ENCODE data around the gene NCLN. TPM values are rescaled to one million over a fixed set of nuclear protein-coding genes. Genes with fewer than 3 reads are reported as not detected.

Gene NCLN
- total and polyA plus RNA-seq, 2 donors, result 14.5 to 62.6 TPM

DNA sequence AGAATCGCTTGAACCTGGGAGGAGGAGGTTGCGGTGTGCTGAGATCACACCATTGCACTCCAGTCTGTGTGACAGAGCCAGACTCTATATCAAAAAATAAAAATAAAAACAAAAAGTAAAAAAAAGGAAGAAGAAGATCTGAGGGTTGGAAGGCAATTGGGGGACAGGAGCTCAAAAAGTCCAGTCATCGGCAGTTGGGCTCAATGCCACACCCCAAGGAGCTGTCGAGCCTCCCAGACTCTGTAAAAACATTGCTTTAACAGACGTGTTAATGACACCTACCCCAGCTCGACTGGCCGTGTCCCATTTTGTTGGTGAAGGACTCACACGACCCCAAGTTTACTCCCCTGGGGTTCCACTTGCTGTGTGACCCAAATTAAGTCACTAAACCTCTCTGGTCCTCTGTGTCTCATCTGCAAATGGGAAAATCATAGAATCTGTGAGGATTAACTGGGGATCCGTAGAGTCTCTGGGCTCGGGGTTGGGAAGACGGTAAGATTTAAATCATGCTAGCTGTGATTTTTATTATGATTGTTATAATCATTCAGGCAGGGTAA, 42.9 kb upstream of the NCLN start:
- H3K4me1 ChIP-seq (ENCODE audit: control insufficient read depth in 2 of 2, insufficient read depth in 2 of 2, low read length in 2 of 2), result peaks cover 13 to 44% of the 10 kb centered on the region in 2 donors
- peaks cover 0 to 2% of the 10 kb centered on the region in 2 donors for H3K9me3 ChIP-seq (ENCODE audit: control insufficient read depth in 2 of 2, insufficient read depth in 1 of 2, low read length in 1 of 2)
- no peak for DNase-seq (ENCODE audit: low read depth in 6 of 9, low spot score in 9 of 9)
- peaks cover 15 to 25% of the 10 kb centered on the region in 2 donors for H3K36me3 ChIP-seq (ENCODE audit: control insufficient read depth in 2 of 2, insufficient read depth in 2 of 2, low read length in 1 of 2)
- WGBS, result 82% methylated on average over 11 of the region's 11 CpGs
- peak overlapping the region in 1 of 2 donors; percentile 87 for H3K27ac ChIP-seq (ENCODE audit: low read depth in 1 of 2, low read length in 1 of 2)
- no peaks in the 10 kb centered on the region for H3K27me3 ChIP-seq (ENCODE audit: control insufficient read depth in 2 of 2, insufficient read depth in 1 of 2, low read length in 1 of 2)
- H3K4me3 ChIP-seq (ENCODE audit: low read length in 2 of 2), result no peak overlapping the region

DNA sequence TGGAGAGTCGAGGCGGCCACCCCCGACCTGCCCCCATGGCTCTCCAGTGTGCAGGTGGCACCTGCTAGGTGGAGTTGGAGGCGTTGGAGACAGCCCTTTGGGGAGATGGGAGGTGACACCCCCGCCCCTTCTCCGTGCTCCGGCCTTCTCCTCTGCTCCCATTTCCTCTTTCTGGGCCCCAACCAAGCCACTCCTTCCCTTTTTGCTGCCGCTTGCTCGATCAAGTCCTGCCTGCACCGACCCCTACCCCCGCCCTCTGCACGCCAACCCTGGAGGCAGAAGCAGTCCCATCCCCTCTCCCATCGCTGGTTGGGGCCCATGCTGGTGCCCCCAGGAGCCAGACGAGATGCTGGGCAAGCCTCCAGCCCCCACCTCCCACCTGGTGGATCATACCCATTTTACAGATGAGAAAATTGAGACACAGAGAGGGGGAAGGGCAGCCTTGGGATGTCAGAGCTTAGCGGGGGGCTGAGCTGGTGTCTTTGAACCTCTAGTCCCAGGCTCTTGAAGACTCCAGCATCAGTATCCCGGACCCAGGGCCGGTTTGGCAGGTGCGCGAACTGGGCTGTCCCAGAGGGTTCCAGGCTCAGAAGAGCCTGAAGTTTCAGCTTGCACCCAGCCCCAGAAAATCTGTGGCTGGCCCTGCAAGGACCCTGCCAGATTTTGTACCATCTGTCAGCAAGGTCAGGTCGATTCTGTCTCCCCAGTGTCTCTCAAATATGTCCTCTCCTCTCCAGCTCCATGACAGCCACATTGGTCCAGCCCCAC, 39.6 kb upstream of the NCLN start:
- Histone ChIP-seq H3K36me3 (ENCODE audit: control insufficient read depth in 2 of 2, insufficient read depth in 2 of 2, low read length in 1 of 2) (peaks cover 44 to 48% of the 10 kb centered on the region in 2 donors), H3K9me3 (ENCODE audit: control insufficient read depth in 2 of 2, insufficient read depth in 1 of 2, low read length in 1 of 2) (peaks cover 0 to 2% of the 10 kb centered on the region in 2 donors), H3K4me3 (ENCODE audit: low read length in 2 of 2) (no peak overlapping the region), H3K27me3 (ENCODE audit: control insufficient read depth in 2 of 2, insufficient read depth in 1 of 2, low read length in 1 of 2) (no peaks in the 10 kb centered on the region), H3K27ac (ENCODE audit: low read depth in 1 of 2, low read length in 1 of 2) (peak overlapping the region; percentile 18 to 22), H3K4me1 (ENCODE audit: control insufficient read depth in 2 of 2, insufficient read depth in 2 of 2, low read length in 2 of 2) (peaks cover 9 to 36% of the 10 kb centered on the region in 2 donors)
- no peak for DNase-seq (ENCODE audit: low read depth in 6 of 9, low spot score in 9 of 9)
- WGBS, result 63% methylated on average over 20 of the region's 20 CpGs

DNA sequence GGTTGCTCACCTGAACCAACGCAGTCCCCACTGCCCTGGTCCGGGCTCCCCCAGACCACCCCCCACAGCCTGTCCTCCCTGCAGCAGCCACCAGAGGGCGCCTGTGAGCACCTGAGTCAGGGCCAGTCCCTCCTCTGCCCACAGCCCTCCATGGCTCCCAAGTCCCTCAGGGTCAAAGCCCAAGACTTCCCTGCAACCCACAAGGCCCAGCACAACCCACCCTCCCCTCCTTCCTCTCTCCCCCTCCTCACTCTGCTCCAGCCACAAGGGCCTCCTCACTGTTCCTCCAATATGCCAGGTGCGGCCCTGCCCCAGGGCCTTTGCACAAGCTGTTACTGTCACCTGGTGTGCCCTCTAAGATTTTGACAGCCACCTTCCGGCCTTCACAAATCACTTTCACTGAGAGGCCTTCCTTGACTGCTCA, 39.0 kb upstream of the NCLN start:
- no peak overlapping the region for H3K4me3 ChIP-seq (ENCODE audit: low read length in 2 of 2)
- H3K27me3 ChIP-seq (ENCODE audit: control insufficient read depth in 2 of 2, insufficient read depth in 1 of 2, low read length in 1 of 2), result no peaks in the 10 kb centered on the region
- no peak for DNase-seq (ENCODE audit: low read depth in 6 of 9, low spot score in 9 of 9)
- peaks cover 46 to 48% of the 10 kb centered on the region in 2 donors for H3K36me3 ChIP-seq (ENCODE audit: control insufficient read depth in 2 of 2, insufficient read depth in 2 of 2, low read length in 1 of 2)
- peak overlapping the region in 1 of 2 donors; percentile 12 for H3K27ac ChIP-seq (ENCODE audit: low read depth in 1 of 2, low read length in 1 of 2)
- 89% methylated on average over 5 of the region's 5 CpGs for WGBS
- peaks cover 5 to 30% of the 10 kb centered on the region in 2 donors for H3K4me1 ChIP-seq (ENCODE audit: control insufficient read depth in 2 of 2, insufficient read depth in 2 of 2, low read length in 2 of 2)
- peaks cover 2% of the 10 kb centered on the region in 2 donors for H3K9me3 ChIP-seq (ENCODE audit: control insufficient read depth in 2 of 2, insufficient read depth in 1 of 2, low read length in 1 of 2)

DNA sequence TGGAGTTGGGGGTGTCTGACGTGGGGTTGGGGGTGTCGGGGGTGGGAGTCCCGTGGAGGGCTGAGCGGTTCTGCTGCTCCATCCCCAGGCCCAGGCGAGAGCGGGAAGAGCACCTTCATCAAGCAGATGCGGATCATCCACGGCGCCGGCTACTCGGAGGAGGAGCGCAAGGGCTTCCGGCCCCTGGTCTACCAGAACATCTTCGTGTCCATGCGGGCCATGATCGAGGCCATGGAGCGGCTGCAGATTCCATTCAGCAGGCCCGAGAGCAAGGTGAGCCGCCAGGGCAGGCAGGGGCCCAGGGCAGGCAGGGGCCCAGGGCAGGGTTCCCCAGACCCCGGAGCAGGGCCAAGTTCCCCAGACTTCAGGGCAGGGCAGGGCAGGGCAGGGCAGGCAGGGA, 37.2 kb upstream of the NCLN start:
- Histone ChIP-seq H3K36me3 (ENCODE audit: control insufficient read depth in 2 of 2, insufficient read depth in 2 of 2, low read length in 1 of 2) (peaks cover 57 to 61% of the 10 kb centered on the region in 2 donors), H3K27me3 (ENCODE audit: control insufficient read depth in 2 of 2, insufficient read depth in 1 of 2, low read length in 1 of 2) (no peaks in the 10 kb centered on the region), H3K9me3 (ENCODE audit: control insufficient read depth in 2 of 2, insufficient read depth in 1 of 2, low read length in 1 of 2) (peaks cover 2% of the 10 kb centered on the region in 2 donors), H3K4me1 (ENCODE audit: control insufficient read depth in 2 of 2, insufficient read depth in 2 of 2, low read length in 2 of 2) (peaks cover 0 to 22% of the 10 kb centered on the region in 2 donors), H3K4me3 (ENCODE audit: low read length in 2 of 2) (no peak overlapping the region), H3K27ac (ENCODE audit: low read depth in 1 of 2, low read length in 1 of 2) (no peak overlapping the region)
- DNase-seq (ENCODE audit: low read depth in 6 of 9, low spot score in 9 of 9), result no peak
- 97% methylated on average over 20 of the region's 20 CpGs for WGBS

DNA sequence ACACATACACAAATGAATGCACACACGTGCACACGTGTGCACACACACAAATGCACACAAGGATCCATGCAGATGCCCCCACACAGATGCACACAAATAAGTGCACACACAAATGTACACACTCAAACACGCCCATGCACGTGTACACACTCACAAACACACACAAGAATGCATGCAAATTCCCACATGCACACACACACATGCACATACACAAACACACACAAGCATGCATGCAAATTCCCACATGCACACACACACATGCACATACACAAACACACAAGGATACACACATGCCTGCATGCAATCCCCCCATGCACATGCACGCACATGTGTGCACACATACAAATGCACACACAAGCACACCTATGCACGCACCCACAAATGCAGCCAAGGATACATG, 36.6 kb upstream of the NCLN start:
- Histone ChIP-seq H3K36me3 (ENCODE audit: control insufficient read depth in 2 of 2, insufficient read depth in 2 of 2, low read length in 1 of 2) (peaks cover 60% of the 10 kb centered on the region in 2 donors), H3K27me3 (ENCODE audit: control insufficient read depth in 2 of 2, insufficient read depth in 1 of 2, low read length in 1 of 2) (no peaks in the 10 kb centered on the region), H3K4me3 (ENCODE audit: low read length in 2 of 2) (no peak overlapping the region), H3K9me3 (ENCODE audit: control insufficient read depth in 2 of 2, insufficient read depth in 1 of 2, low read length in 1 of 2) (peaks cover 2% of the 10 kb centered on the region in 2 donors), H3K27ac (ENCODE audit: low read depth in 1 of 2, low read length in 1 of 2) (no peak overlapping the region), H3K4me1 (ENCODE audit: control insufficient read depth in 2 of 2, insufficient read depth in 2 of 2, low read length in 2 of 2) (peaks cover 0 to 22% of the 10 kb centered on the region in 2 donors)
- 98% methylated on average over 6 of the region's 6 CpGs for WGBS
- DNase-seq (ENCODE audit: low read depth in 6 of 9, low spot score in 9 of 9), result no peak

DNA sequence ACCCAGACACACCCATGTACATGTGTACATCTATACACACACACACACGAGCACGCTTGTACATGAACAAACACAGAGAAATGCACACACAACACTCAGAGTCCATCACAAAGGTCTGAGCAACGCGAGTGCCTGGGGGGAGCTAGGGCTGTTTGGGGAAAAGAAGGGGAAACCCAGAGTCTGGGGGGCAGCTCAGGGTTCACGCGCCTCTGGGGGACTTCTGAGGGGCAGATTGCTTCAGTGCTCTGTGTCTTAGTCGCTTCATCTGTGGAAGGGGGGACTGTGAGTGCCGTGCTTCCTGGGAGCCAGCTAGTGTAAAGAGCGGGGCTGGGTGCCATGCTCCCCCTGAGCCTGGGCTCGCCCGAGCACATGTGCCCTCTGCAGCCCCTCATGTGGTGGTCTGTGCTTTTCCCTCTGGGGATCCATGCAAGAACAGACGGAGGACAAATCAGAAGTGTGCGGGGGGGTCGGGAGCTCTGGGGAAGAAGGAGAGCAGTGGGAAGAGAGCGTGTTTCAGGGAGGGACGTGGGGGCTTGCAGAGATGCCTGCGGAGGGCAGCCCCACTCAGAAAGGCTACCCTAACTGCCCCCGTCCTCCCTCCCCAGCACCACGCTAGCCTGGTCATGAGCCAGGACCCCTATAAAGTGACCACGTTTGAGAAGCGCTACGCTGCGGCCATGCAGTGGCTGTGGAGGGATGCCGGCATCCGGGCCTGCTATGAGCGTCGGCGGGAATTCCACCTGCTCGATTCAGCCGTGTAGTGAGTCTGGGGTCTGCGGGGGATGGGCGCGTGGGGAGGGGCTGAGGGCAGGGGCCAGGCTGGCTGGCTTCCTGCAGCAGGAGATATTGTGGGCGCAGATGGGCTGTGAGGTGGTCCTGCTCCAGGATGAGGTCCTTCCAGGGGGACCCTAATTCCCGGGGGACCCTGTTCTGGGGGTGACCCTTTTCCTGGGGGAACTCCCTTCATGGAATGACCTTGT, 35.9 kb upstream of the NCLN start:
- peaks cover 59 to 60% of the 10 kb centered on the region in 2 donors for H3K36me3 ChIP-seq (ENCODE audit: control insufficient read depth in 2 of 2, insufficient read depth in 2 of 2, low read length in 1 of 2)
- no peaks in the 10 kb centered on the region for H3K27me3 ChIP-seq (ENCODE audit: control insufficient read depth in 2 of 2, insufficient read depth in 1 of 2, low read length in 1 of 2)
- peaks cover 6 to 28% of the 10 kb centered on the region in 2 donors for H3K4me1 ChIP-seq (ENCODE audit: control insufficient read depth in 2 of 2, insufficient read depth in 2 of 2, low read length in 2 of 2)
- H3K4me3 ChIP-seq (ENCODE audit: low read length in 2 of 2), result no peak overlapping the region
- DNase-seq (ENCODE audit: low read depth in 6 of 9, low spot score in 9 of 9), result no peak
- peaks cover 2 to 4% of the 10 kb centered on the region in 2 donors for H3K9me3 ChIP-seq (ENCODE audit: control insufficient read depth in 2 of 2, insufficient read depth in 1 of 2, low read length in 1 of 2)
- 94% methylated on average over 35 of the region's 35 CpGs for WGBS
- no peak overlapping the region for H3K27ac ChIP-seq (ENCODE audit: low read depth in 1 of 2, low read length in 1 of 2)

DNA sequence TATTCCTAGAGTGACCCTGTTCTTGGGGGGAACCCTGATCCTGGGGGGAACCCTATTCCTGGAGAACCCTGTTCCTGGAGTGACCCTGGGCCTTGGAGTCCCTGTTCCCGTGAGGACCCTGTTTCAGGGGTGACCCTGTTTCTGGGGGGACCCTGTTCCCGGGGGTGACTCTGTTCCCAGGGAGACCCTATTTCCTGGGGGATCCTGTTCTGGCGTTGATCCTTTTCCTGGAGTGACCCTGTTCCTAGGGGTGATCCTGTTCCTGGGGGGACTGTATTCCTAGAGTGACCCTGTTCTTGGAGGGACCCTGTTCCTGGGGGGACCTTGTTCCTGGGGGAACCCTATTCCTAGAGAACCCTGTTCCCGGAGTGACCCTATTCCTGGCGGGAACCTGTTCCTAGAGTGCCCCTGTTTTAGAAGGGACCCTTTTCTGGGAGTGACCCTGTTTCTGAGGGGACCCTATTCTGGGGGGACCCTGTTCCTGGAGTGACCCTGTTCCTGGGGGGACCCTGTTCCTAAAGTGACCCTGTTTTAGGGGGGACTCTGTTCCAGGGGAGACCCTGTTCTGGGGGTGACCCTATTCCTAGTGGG, 34.9 kb upstream of the NCLN start:
- peaks cover 60 to 65% of the 10 kb centered on the region in 2 donors for H3K36me3 ChIP-seq (ENCODE audit: control insufficient read depth in 2 of 2, insufficient read depth in 2 of 2, low read length in 1 of 2)
- H3K4me3 ChIP-seq (ENCODE audit: low read length in 2 of 2), result no peak overlapping the region
- DNase-seq (ENCODE audit: low read depth in 6 of 9, low spot score in 9 of 9), result no peak

DNA sequence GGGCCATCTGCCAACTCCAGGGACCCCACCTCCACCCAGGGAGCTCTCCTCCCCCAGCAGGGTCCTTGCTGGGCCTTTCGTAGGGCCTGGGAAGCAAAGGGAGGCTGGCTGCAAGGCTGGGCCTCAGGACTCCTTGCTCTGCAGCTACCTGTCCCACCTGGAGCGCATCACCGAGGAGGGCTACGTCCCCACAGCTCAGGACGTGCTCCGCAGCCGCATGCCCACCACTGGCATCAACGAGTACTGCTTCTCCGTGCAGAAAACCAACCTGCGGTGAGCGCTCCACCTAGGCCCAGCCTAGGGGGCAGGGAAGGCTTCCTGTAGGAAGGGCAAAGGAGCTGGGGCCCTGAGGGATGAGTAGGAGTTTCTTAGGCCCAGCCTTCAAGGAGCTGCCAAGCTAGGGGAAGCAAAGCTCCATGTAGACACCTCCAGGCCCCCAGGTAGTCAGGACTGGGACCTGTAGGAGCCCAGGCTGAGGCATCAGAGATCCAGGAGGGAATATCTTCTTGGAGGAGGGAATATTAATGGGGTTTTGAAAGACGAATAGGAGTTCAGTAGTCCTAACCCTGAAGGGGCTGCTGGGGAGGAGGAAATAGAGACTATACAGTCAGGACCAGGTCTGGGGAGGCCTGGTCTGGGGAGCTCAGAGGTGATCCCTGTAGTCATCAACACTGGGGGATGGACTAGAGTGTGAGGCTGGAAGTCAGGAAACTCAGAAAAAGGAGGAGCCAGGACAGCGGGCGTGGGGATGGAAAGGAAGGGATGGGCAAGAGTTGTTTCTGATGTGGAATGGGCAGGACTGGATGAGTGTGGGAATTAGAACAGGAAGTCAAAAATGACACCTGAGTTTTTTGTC, 33.9 kb upstream of the NCLN start:
- no peak for DNase-seq (ENCODE audit: low read depth in 6 of 9, low spot score in 9 of 9)
- H3K27ac ChIP-seq (ENCODE audit: low read depth in 1 of 2, low read length in 1 of 2), result peak overlapping the region in 1 of 2 donors; percentile 31
- H3K4me3 ChIP-seq (ENCODE audit: low read length in 2 of 2), result no peak overlapping the region
- WGBS, result 84% methylated on average over 14 of the region's 14 CpGs
- H3K27me3 ChIP-seq (ENCODE audit: control insufficient read depth in 2 of 2, insufficient read depth in 1 of 2, low read length in 1 of 2), result no peaks in the 10 kb centered on the region
- H3K36me3 ChIP-seq (ENCODE audit: control insufficient read depth in 2 of 2, insufficient read depth in 2 of 2, low read length in 1 of 2), result peaks cover 61 to 69% of the 10 kb centered on the region in 2 donors
- peaks cover 16 to 35% of the 10 kb centered on the region in 2 donors for H3K4me1 ChIP-seq (ENCODE audit: control insufficient read depth in 2 of 2, insufficient read depth in 2 of 2, low read length in 2 of 2)
- H3K9me3 ChIP-seq (ENCODE audit: control insufficient read depth in 2 of 2, insufficient read depth in 1 of 2, low read length in 1 of 2), result peaks cover 2 to 16% of the 10 kb centered on the region in 2 donors

More for the DNA sequence above, 34.9 kb upstream of the NCLN start:
- H3K9me3 ChIP-seq (ENCODE audit: control insufficient read depth in 2 of 2, insufficient read depth in 1 of 2, low read length in 1 of 2), result peaks cover 2 to 14% of the 10 kb centered on the region in 2 donors
- 97% methylated on average over 5 of the region's 5 CpGs for WGBS
- no peaks in the 10 kb centered on the region for H3K27me3 ChIP-seq (ENCODE audit: control insufficient read depth in 2 of 2, insufficient read depth in 1 of 2, low read length in 1 of 2)
- peaks cover 14 to 34% of the 10 kb centered on the region in 2 donors for H3K4me1 ChIP-seq (ENCODE audit: control insufficient read depth in 2 of 2, insufficient read depth in 2 of 2, low read length in 2 of 2)
- no peak overlapping the region for H3K27ac ChIP-seq (ENCODE audit: low read depth in 1 of 2, low read length in 1 of 2)

Measured in thymus (tissue), 11 donors.